ENCODE measurements around the gene PHACTR4. TPM values are rescaled to one million over a fixed set of nuclear protein-coding genes. Genes with fewer than 3 reads are reported as not detected.
A peak's percentile ranks its signal among the peaks of the same experiment; 100 is the strongest.

PHACTR4 gene
- total and polyA plus RNA-seq, 9 of the 15 experiments (the other 6 are each of a cell fraction or from before 2014, with no cell fraction given), result 6.4 to 43.6 (median 14.2) TPM

GRCh38 chr1:28449904-28450303, 80.4 kb downstream of the PHACTR4 start:
- ChIA-PET CTCF (ENCODE audit: low intra/inter-chr PET ratio) (no interaction called here), POLR2A (interaction anchor here (1.0 to 1.4 kb wide), 4 partner anchors 19 to 55 kb away, joined by 3 to 4 read pairs (median 4); no protein-coding TSS in a partner anchor)
- no peaks in the 10 kb centered on the region for H3K9me1 ChIP-seq (ENCODE audit: control insufficient read depth, insufficient read depth, low read length)
- no TSS peak for BruUV-seq (replicated peaks)
- H3K9ac ChIP-seq (ENCODE audit: insufficient read depth in 1 of 2, low read depth in 2 of 2, low read length in 2 of 2), result peak overlapping the region in 1 of 2 experiments; percentile 31; a peak in 1 of 4 replicates
- intact Hi-C loops (cut with micrococcal nuclease) (no loop called here), in situ Hi-C loops (cut with MboI) (loop anchor here (25.0 kb wide), 1 partner anchor 1362 kb away; no protein-coding TSS in a partner anchor)
- peak; percentile 60 to 88 (median 73) for DNase-seq (ENCODE audit: extremely low read depth in 1 of 4, low spot score in 3 of 4)
- no peak overlapping the region for H3K4me2 ChIP-seq (ENCODE audit: insufficient read depth, low read length)
- ATAC-seq, result peak; percentile 90
- H3K4me3 ChIP-seq, result no peak overlapping the region
- peak; percentile 82 for FAIRE-seq
- no peaks in the 10 kb centered on the region for H4K20me1 ChIP-seq (replicated peaks; ENCODE audit: control insufficient read depth, insufficient read depth, low read length)
- H2AFZ ChIP-seq (ENCODE audit: low read depth, low read length), result no peak overlapping the region
- peak overlapping the region; percentile 64; the same call in 1 of the 3 replicates for H3K27ac ChIP-seq (ENCODE audit: extremely low read depth, low read depth, low read length)
- no peaks in the 10 kb centered on the region for H3K9me3 ChIP-seq (replicated peaks; ENCODE audit: control insufficient read depth, insufficient read depth, low read depth, low read length)
- 0% methylated on average over 1 of the region's 1 CpG for WGBS (ENCODE audit: insufficient coverage, low coverage, missing lambda C conversion rate)
- H3K79me2 ChIP-seq (ENCODE audit: control insufficient read depth, insufficient read depth, low read length), result peaks cover 7% of the 10 kb centered on the region; the same call in 1 of the 3 replicates
- H3K27me3 ChIP-seq (ENCODE audit: control insufficient read depth in 2 of 2, insufficient read depth in 2 of 2, low read length in 2 of 2), result no peaks in the 10 kb centered on the region
- peaks cover 6% of the 10 kb centered on the region; the same call in 1 of the 3 replicates for H3K36me3 ChIP-seq (ENCODE audit: control insufficient read depth, insufficient read depth, low read length)
- H3K4me1 ChIP-seq (replicated peaks in 1 of 2; ENCODE audit: control insufficient read depth in 2 of 2, insufficient read depth in 2 of 2, low read length in 2 of 2), result peaks cover 16 to 20% of the 10 kb centered on the region in 2 experiments
- TF ChIP-seq ZEB2 (IDR thresholded peaks at IDR 0.05) (0 out of 2 replicates have a peak, but pooled peaks have one; percentile 45), POU5F1 (IDR thresholded peaks at IDR 0.05; ENCODE audit: borderline replicate concordance, low read depth, low read length, partially characterized antibody) (no peak), CBX3 (IDR thresholded peaks at IDR 0.05; ENCODE audit: borderline replicate concordance in 1 of 2, low read length in 2 of 2) (peak in 1 of 2 experiments; percentile 27; a peak in 1 of 3 replicates), CREB1 (IDR thresholded peaks at IDR 0.05) (peak; percentile 70), CREB1 (CRISPR knock-in tag; IDR thresholded peaks at IDR 0.05) (no peak), BCLAF1 (IDR thresholded peaks at IDR 0.05; ENCODE audit: borderline replicate concordance in 1 of 2, control insufficient read depth in 1 of 2, low read depth in 2 of 2, low read length in 1 of 2) (no peak), ZFPM2 (CRISPR knock-in tag; IDR thresholded peaks at IDR 0.05) (no peak), NCOR1 (IDR thresholded peaks at IDR 0.05) (peak; percentile 64), CCAR2 (IDR thresholded peaks at IDR 0.05; ENCODE audit: low read depth, low read length) (no peak), ZNF133 (CRISPR knock-in tag; IDR thresholded peaks at IDR 0.05) (no peak), DLX4 (CRISPR knock-in tag; IDR thresholded peaks at IDR 0.05) (no peak), FOXM1 (IDR thresholded peaks at IDR 0.05; ENCODE audit: low read depth) (0 out of 2 replicates have a peak, but pooled peaks have one; percentile 48), FOXM1 (CRISPR knock-in tag; IDR thresholded peaks at IDR 0.05; ENCODE audit: low read depth) (no peak), ZBTB8A (IDR thresholded peaks at IDR 0.05; ENCODE audit: partially characterized antibody) (no peak), BACH1 (tag; IDR thresholded peaks at IDR 0.05) (0 out of 2 replicates have a peak, but pooled peaks have one; percentile 32), ZNF512 (tag; IDR thresholded peaks at IDR 0.05) (no peak), TEAD2 (tag; IDR thresholded peaks at IDR 0.05) (no peak), SIX5 (IDR thresholded peaks at IDR 0.05; ENCODE audit: borderline replicate concordance in 1 of 2, insufficient read depth in 1 of 2, low read depth in 1 of 2, low read length in 2 of 2) (no peak)

All from K562 (cell line).